Right atrium auricular region (tissue), 2 donors: ENCODE results near the gene GNAI2. TPM values are rescaled to one million over a fixed set of nuclear protein-coding genes. Genes with fewer than 3 reads are reported as not detected.
A peak's percentile ranks its signal among the peaks of the same experiment; 100 is the strongest.
"Not testable (repeated sequence)": the region's sequence is repeated elsewhere in the genome, so short reads cannot be mapped to it uniquely, and the experiment has no call there.

Source experiments
- DNase-seq: peaks from one replicate; pipeline ENCODE4 v3.0.0-alpha.2; 2019; ENCODE audit warnings: low spot score
- H3K27ac ChIP-seq, 2 donors: fragments of 200-600 bp; sonication (generic); 1 replicate in 1 of 2; 2 replicates in 1 of 2; pipeline ENCODE4 v1.5.1; 2016 to 2019
- H3K27me3 ChIP-seq, 2 donors: fragments of 200-600 bp; sonication (generic); one replicate each; pipeline versions ENCODE4 v1.5.1 to v1.6.0; 2017 to 2019
- H3K36me3 ChIP-seq: fragments of 200-600 bp; sonication (generic); one replicate; pipeline ENCODE4 v1.5.1; 2016
- H3K4me1 ChIP-seq, 2 donors: fragments of 200-600 bp; sonication (generic); one replicate each; pipeline versions ENCODE4 v1.5.1 to v1.6.0; 2017 to 2019
- H3K4me3 ChIP-seq, 2 donors: fragments of 200-600 bp; sonication (generic); 1 replicate in 1 of 2; 2 replicates in 1 of 2; pipeline ENCODE4 v1.5.1; 2017 to 2019; ENCODE audit warnings: mild to moderate bottlenecking in 1 of 2, moderate library complexity in 1 of 2
- H3K9me3 ChIP-seq, 2 donors: fragments of 200-600 bp; sonication (generic); one replicate each; pipeline ENCODE4 v1.5.1; 2019
- CTCF ChIP-seq, 2 donors: fragments of 200-600 bp; sonication (generic); IDR thresholded peaks; one replicate each; pipeline ENCODE4 v1.5.1; 2019; ENCODE audit warnings: antibody characterized with exemption in 2 of 2
- total RNA-seq, 2 donors: library from RNA; depleted of rRNA; stranded (reverse); fragments of >200 nt; gene quantifications; one replicate each; pipeline ENCODE4 v1.1.0, GENCODE V29; 2016

Gene GNAI2
- total RNA-seq, 2 donors from 2014 or later = 72.1 to 127 TPM

- Histone ChIP-seq H3K27me3 (no peaks in the 10 kb centered on the region), H3K4me1 (peaks cover 0 to 61% of the 10 kb centered on the region in 2 donors), H3K36me3 (peaks cover 26% of the 10 kb centered on the region), H3K4me3 (peak overlapping the region in 1 of 2 donors; percentile 57), H3K27ac (peak overlapping the region; percentile 95 to 99), H3K9me3 (no peaks in the 10 kb centered on the region)
- TF ChIP-seq CTCF (IDR thresholded peaks at IDR 0.05) = no peak
- no peak for DNase-seq
Observed at GRCh38 chr3:50261505-50261904, 25.5 kb downstream of the GNAI2 start.

DNA sequence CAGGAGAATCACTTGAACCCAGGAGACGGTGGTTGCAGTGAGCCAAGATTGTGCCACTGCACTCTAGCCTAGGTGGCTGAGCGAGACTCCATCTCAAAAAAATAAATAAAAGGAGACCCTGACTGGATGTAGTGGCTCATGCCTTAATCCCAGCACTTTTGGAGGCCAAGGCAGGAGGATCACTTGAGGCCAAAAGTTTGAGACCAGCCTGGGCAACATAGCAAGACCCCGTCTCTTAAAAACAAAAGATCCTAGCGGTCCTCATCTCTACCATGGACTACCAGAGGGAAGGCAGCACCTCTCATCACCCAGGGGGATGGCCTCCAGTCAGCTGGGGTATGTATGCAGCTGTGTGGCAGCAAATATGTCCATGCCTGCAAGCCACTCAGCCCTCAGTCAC, 26.2 kb downstream of the GNAI2 start:
- H3K9me3 ChIP-seq, H3K27me3 ChIP-seq, H3K4me3 ChIP-seq, DNase-seq: not testable (repeated sequence)
- H3K4me1 ChIP-seq = peaks cover 0 to 65% of the 10 kb centered on the region in 2 donors
- peak overlapping the region in 1 of 2 donors; percentile 95 for H3K27ac ChIP-seq
- H3K36me3 ChIP-seq = peaks cover 19% of the 10 kb centered on the region

DNA sequence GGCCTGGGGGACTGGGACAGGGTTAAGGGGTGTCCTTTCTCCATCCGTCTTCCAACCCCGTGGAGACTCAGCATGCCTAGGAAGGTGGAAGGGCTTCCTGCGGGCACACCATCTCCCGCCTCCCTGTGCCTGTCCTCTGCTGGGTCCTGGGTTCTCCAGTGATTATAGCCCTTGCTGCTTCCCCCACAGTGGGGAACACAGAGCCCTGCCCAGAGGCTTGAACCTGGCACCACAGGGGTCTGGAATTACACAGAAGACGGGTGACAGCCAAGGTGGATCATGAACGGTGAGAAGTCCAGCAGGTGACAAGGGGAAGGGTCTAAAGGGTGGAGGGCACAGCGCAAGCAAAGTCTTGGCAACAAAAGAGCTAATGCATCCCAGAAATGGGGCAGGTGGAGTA, 26.8 kb downstream of the GNAI2 start:
- Histone ChIP-seq H3K4me1 (peaks cover 0 to 66% of the 10 kb centered on the region in 2 donors), H3K4me3 (no peak overlapping the region), H3K27ac (peak overlapping the region; percentile 32 to 92), H3K36me3 (peaks cover 13% of the 10 kb centered on the region), H3K27me3 (no peaks in the 10 kb centered on the region), H3K9me3 (no peaks in the 10 kb centered on the region)
- no peak for TF ChIP-seq CTCF (IDR thresholded peaks at IDR 0.05)
- no peak for DNase-seq

DNA sequence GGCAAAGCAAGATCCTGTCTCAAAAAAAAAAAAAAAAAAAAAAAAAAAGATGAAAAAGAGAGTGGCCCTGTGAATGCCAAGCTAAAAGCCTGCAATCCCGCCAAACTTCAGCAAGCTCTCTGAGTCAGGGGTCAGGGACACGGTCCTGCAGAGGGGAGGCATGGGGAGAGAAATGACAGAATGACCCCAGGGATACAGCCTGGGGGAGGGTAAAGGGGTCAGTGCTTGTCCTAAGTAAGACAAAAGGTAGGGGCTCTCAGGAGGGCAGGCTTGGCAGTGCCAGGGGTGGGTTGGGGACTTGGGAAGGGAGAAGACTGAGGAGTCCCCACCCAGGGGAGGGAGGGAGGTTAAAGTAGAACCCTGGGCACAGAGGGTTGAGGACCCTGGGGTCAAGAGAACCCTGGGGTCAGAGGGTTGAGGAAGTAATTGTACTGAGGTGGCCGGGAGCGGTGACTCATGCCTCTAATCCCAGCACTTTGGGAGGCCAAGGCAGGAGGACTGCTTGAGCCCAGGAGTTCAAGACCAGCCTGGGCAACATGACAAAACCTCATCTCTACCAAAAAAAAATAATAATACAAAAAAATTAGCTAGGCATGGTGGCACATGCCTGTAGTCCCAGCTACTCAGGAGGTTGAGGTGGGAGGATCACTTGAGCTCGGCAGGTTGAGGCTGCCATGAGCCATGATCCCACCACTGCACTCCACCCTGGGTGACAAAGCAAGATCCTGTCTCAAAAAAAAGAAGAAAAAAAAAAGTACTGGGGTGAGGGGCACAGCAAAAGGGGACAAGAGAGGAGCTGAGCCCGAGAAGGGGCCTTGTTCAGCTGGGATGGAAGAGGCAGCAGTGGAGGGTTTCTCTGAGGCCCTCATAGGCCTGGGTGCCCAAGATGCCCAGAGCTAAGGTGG, 27.7 kb downstream of the GNAI2 start:
- Histone ChIP-seq H3K27ac (peak overlapping the region; percentile 92 to 97), H3K4me3 (no peak overlapping the region), H3K36me3 (peaks cover 6% of the 10 kb centered on the region), H3K4me1 (peaks cover 0 to 73% of the 10 kb centered on the region in 2 donors), H3K27me3 (no peaks in the 10 kb centered on the region), H3K9me3 (no peaks in the 10 kb centered on the region)
- DNase-seq = no peak
- TF ChIP-seq CTCF (IDR thresholded peaks at IDR 0.05) = no peak

DNA sequence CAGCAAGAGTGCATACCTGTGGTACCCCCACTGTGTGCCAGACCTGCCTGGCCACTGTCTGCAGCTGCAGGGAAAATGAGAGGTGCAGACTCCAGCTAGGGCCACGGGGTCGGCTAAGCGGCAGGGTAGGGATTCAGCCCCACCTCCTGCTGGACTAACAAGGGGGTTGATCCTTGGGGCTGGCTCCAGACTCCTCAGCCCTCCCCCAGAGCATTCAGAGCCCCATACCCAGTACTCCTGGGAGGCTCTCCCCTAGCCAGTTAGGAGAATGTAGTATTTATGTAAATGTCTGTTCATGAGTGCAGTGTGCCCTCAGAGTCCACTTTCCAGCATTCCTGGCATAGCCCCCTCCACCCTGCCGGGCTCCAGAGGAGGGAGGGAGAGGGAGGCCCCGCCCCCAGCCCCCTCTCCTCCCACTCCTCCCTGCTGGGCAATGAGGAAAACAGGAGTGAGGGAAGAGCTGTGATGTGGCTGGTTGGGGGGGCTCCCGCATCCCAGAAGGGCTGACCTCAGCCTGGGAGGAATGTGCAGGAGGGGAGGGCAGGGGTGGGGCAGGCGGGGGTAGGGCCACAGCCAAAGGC, 28.5 kb downstream of the GNAI2 start:
- H3K36me3 ChIP-seq = no peaks in the 10 kb centered on the region
- no peaks in the 10 kb centered on the region for H3K27me3 ChIP-seq
- peaks cover 0 to 76% of the 10 kb centered on the region in 2 donors for H3K4me1 ChIP-seq
- H3K9me3 ChIP-seq = no peaks in the 10 kb centered on the region
- peak overlapping the region; percentile 92 to 97 for H3K27ac ChIP-seq
- no peak overlapping the region for H3K4me3 ChIP-seq
- DNase-seq = peak; percentile 90
- no peak for TF ChIP-seq CTCF (IDR thresholded peaks at IDR 0.05)

DNA sequence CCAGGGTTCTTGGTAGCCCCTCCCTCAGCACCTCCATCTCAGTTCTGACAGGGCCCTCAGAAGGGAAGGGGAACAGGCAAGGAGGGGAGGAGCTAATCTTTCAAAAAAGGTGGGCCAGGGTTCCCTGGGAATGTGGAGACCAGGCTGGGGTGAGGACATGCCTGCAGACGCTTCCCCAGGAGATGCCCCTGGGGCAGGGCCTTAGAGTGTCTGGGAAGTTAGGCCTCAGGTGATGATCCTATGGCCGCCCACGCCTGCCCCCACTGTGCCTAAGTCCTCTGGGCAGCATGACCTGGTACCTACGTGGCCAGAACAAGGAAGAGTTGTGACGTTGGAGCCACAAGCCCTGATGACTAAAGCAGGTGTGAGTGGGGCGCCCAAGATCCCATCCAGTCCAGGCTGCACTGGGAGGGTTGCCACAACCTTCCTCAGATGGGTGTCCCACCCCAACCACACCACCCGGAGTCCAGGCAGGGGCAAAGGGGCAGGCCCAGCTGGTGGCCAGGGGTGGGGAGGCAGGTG, 29.0 kb downstream of the GNAI2 start:
- no peaks in the 10 kb centered on the region for H3K36me3 ChIP-seq
- DNase-seq = no peak
- peak overlapping the region; percentile 92 to 97 for H3K27ac ChIP-seq
- no peaks in the 10 kb centered on the region for H3K27me3 ChIP-seq
- H3K4me3 ChIP-seq = no peak overlapping the region
- H3K4me1 ChIP-seq = peaks cover 0 to 77% of the 10 kb centered on the region in 2 donors
- H3K9me3 ChIP-seq = no peaks in the 10 kb centered on the region
- no peak for TF ChIP-seq CTCF (IDR thresholded peaks at IDR 0.05)
